Skeletal muscle tissue (tissue), 4 donors: ENCODE measurements around the gene ITSN2. TPM values are rescaled to one million over a fixed set of nuclear protein-coding genes. Genes with fewer than 3 reads are reported as not detected.
"Not testable (repeated sequence)": the region's sequence is repeated elsewhere in the genome, so short reads cannot be mapped to it uniquely, and the experiment has no call there.

ENCODE experiments used
- H3K27ac ChIP-seq: one replicate; pipeline ENCODE4 v1.7.0; 2013; ENCODE audit warnings: mild to moderate bottlenecking, low read depth, low read length, inconsistent platforms
- H3K27me3 ChIP-seq, 3 donors: one replicate each; pipeline ENCODE4 v1.7.0; 2013; ENCODE audit warnings: low read length in 3 of 3; ENCODE audit not compliant: control insufficient read depth in 3 of 3, insufficient read depth in 3 of 3
- H3K36me3 ChIP-seq, 3 donors: one replicate each; pipeline ENCODE4 v1.7.0; 2013; ENCODE audit warnings: low read length in 3 of 3; ENCODE audit not compliant: control insufficient read depth in 3 of 3, insufficient read depth in 3 of 3
- H3K4me1 ChIP-seq, 3 donors: one replicate each; pipeline ENCODE4 v1.7.0; 2013; ENCODE audit warnings: low read length in 3 of 3, mild to moderate bottlenecking in 3 of 3; ENCODE audit not compliant: control insufficient read depth in 3 of 3, insufficient read depth in 3 of 3
- H3K4me3 ChIP-seq, 3 donors: one replicate each; pipeline ENCODE4 v1.7.0; 2013; ENCODE audit warnings: low read length in 3 of 3
- H3K9ac ChIP-seq, 3 donors: one replicate each; pipeline ENCODE4 v1.7.0; 2013; ENCODE audit warnings: low read length in 3 of 3, mild to moderate bottlenecking in 3 of 3, moderate library complexity in 2 of 3, low read depth in 1 of 3
- H3K9me3 ChIP-seq, 3 donors: one replicate each; pipeline ENCODE4 v1.7.0; 2013; ENCODE audit warnings: low read length in 3 of 3; ENCODE audit not compliant: control insufficient read depth in 3 of 3
- total RNA-seq: library from RNA; depleted of rRNA; stranded (reverse); fragments of >200 nt; gene quantifications from one replicate; pipeline ENCODE4 v1.2.3, GENCODE V29; 2014
- donor health status: Osteomylitis.

Gene ITSN2
- total RNA-seq, 1 donor from 2014 or later: 17.2 TPM

GRCh38 chr2:24339856-24340262 lies 20.5 kb downstream of the ITSN2 start:
- H3K27me3 ChIP-seq: no peaks in the 10 kb centered on the region
- H3K9ac ChIP-seq: no peak overlapping the region
- H3K27ac ChIP-seq: no peak overlapping the region
- H3K9me3 ChIP-seq: no peaks in the 10 kb centered on the region
- peaks cover 0 to 11% (median 10%) of the 10 kb centered on the region in 3 donors for H3K4me1 ChIP-seq
- H3K36me3 ChIP-seq: no peaks in the 10 kb centered on the region
- H3K4me3 ChIP-seq: no peak overlapping the region

GRCh38 chr2:24339098-24339497 lies 21.2 kb downstream of the ITSN2 start:
- not testable (repeated sequence) for H3K4me1 ChIP-seq, H3K4me3 ChIP-seq, H3K36me3 ChIP-seq, H3K9me3 ChIP-seq, H3K9ac ChIP-seq, H3K27ac ChIP-seq, H3K27me3 ChIP-seq

- no peak overlapping the region for H3K27ac ChIP-seq
- peaks cover 0 to 5% (median 0%) of the 10 kb centered on the region in 3 donors for H3K4me1 ChIP-seq
These were observed 22.4 kb downstream of the ITSN2 start for GRCh38 chr2:24337890-24338289.

GRCh38 chr2:24336811-24337210 lies 23.5 kb downstream of the ITSN2 start:
- Histone ChIP-seq H3K36me3 (no peaks in the 10 kb centered on the region), H3K9ac (no peak overlapping the region), H3K4me1 (peaks cover 0 to 7% (median 0%) of the 10 kb centered on the region in 3 donors), H3K9me3 (no peaks in the 10 kb centered on the region), H3K4me3 (no peak overlapping the region), H3K27ac (no peak overlapping the region), H3K27me3 (no peaks in the 10 kb centered on the region)

More at GRCh38 chr2:24337890-24338289, 22.4 kb downstream of the ITSN2 start:
- Histone ChIP-seq H3K9me3 (no peaks in the 10 kb centered on the region), H3K36me3 (no peaks in the 10 kb centered on the region), H3K9ac (no peak overlapping the region), H3K4me3 (no peak overlapping the region), H3K27me3 (no peaks in the 10 kb centered on the region)

GRCh38 chr2:24334245-24334633 lies 26.1 kb downstream of the ITSN2 start:
- H3K9ac ChIP-seq: no peak overlapping the region
- peaks cover 0 to 7% (median 0%) of the 10 kb centered on the region in 3 donors for H3K4me1 ChIP-seq
- no peak overlapping the region for H3K27ac ChIP-seq
- H3K27me3 ChIP-seq: no peaks in the 10 kb centered on the region
- no peak overlapping the region for H3K4me3 ChIP-seq
- H3K36me3 ChIP-seq: no peaks in the 10 kb centered on the region
- no peaks in the 10 kb centered on the region for H3K9me3 ChIP-seq

GRCh38 chr2:24332791-24333540 lies 27.4 kb downstream of the ITSN2 start:
- Histone ChIP-seq H3K9ac (no peak overlapping the region), H3K27me3 (no peaks in the 10 kb centered on the region), H3K4me3 (no peak overlapping the region), H3K27ac (no peak overlapping the region), H3K36me3 (no peaks in the 10 kb centered on the region), H3K4me1 (peaks cover 0 to 7% (median 4%) of the 10 kb centered on the region in 3 donors), H3K9me3 (no peaks in the 10 kb centered on the region)

GRCh38 chr2:24330161-24330560 lies 30.2 kb downstream of the ITSN2 start:
- H3K4me3 ChIP-seq: no peak overlapping the region
- peaks cover 0 to under 1% (median 0%) of the 10 kb centered on the region in 3 donors for H3K36me3 ChIP-seq
- no peaks in the 10 kb centered on the region for H3K27me3 ChIP-seq
- H3K9me3 ChIP-seq: no peaks in the 10 kb centered on the region
- H3K27ac ChIP-seq: no peak overlapping the region
- peaks cover 0 to 7% (median 5%) of the 10 kb centered on the region in 3 donors for H3K4me1 ChIP-seq
- H3K9ac ChIP-seq: no peak overlapping the region

- Histone ChIP-seq H3K4me3 (no peak overlapping the region), H3K36me3 (peaks cover 0 to 3% (median 0%) of the 10 kb centered on the region in 3 donors), H3K4me1 (peaks cover 0 to 7% (median 5%) of the 10 kb centered on the region in 3 donors), H3K9ac (no peak overlapping the region), H3K27me3 (no peaks in the 10 kb centered on the region), H3K9me3 (no peaks in the 10 kb centered on the region), H3K27ac (no peak overlapping the region)
These were observed 30.6 kb downstream of the ITSN2 start for GRCh38 chr2:24329700-24330099.

- Histone ChIP-seq H3K27ac (no peak overlapping the region), H3K27me3 (no peaks in the 10 kb centered on the region), H3K4me1 (peaks cover 0 to 5% (median 3%) of the 10 kb centered on the region in 3 donors), H3K4me3 (no peak overlapping the region), H3K36me3 (peaks cover 0 to 3% (median 0%) of the 10 kb centered on the region in 3 donors), H3K9me3 (no peaks in the 10 kb centered on the region), H3K9ac (no peak overlapping the region)
These were observed 32.3 kb downstream of the ITSN2 start for GRCh38 chr2:24328010-24328409.

- no peaks in the 10 kb centered on the region for H3K27me3 ChIP-seq
- no peak overlapping the region for H3K4me3 ChIP-seq
- H3K27ac ChIP-seq: no peak overlapping the region
- H3K4me1 ChIP-seq: peaks cover 0 to 4% (median 4%) of the 10 kb centered on the region in 3 donors
- no peak overlapping the region for H3K9ac ChIP-seq
- H3K9me3 ChIP-seq: no peaks in the 10 kb centered on the region
- no peaks in the 10 kb centered on the region for H3K36me3 ChIP-seq
These were observed 42.8 kb downstream of the ITSN2 start for GRCh38 chr2:24317491-24317920.
